Natural killer cell (primary cell): ENCODE data around the gene CLEC16A. TPM values are rescaled to one million over a fixed set of nuclear protein-coding genes. Genes with fewer than 3 reads are reported as not detected.

ENCODE experiments used
- ATAC-seq, 3 donors: fragments of 150-1000 bp in 2 of 3; fragments of 200-7000 bp in 1 of 3; cut with Tn5 transposase; 1 replicate in 1 of 3; 2 replicates in 2 of 3; pipeline ENCODE4 v1.10.0; 2021; ENCODE audit warnings: mild to moderate bottlenecking in 2 of 3, moderate library complexity in 2 of 3
- DNase-seq, 2 donors: peaks; one replicate each; pipeline versions ENCODE4 v3.0.0 to v3.0.0-alpha.2; 2013 to 2021; ENCODE audit warnings: mixed read lengths in 1 of 2
- H3K27ac ChIP-seq: one replicate; pipeline ENCODE4 v1.5.1; 2013; ENCODE audit warnings: mild to moderate bottlenecking, low read length
- H3K27me3 ChIP-seq: one replicate; pipeline ENCODE4 v1.6.1; 2013; ENCODE audit warnings: low read length; ENCODE audit not compliant: control insufficient read depth, insufficient read depth
- H3K36me3 ChIP-seq: one replicate; pipeline ENCODE4 v1.6.1; 2013; ENCODE audit warnings: low read length; ENCODE audit not compliant: control insufficient read depth, insufficient read depth
- H3K4me1 ChIP-seq: one replicate; pipeline ENCODE4 v1.6.1; 2013; ENCODE audit warnings: low read length; ENCODE audit not compliant: control insufficient read depth, insufficient read depth
- H3K4me3 ChIP-seq: one replicate; pipeline ENCODE4 v1.5.1; 2013; ENCODE audit warnings: low read length
- H3K9me3 ChIP-seq: one replicate; pipeline ENCODE4 v1.6.1; 2013; ENCODE audit warnings: low read length; ENCODE audit not compliant: control insufficient read depth, insufficient read depth
- H3K27ac Mint-ChIP-seq, 2 donors: one replicate each; pipeline ENCODE4 v1.8.0; 2022; ENCODE audit warnings: mild to moderate bottlenecking in 2 of 2, mixed read lengths in 2 of 2, moderate library complexity in 1 of 2
- H3K27me3 Mint-ChIP-seq, 2 donors: one replicate each; pipeline ENCODE4 v1.8.0; 2022; ENCODE audit warnings: low read depth in 2 of 2, mixed read lengths in 2 of 2
- H3K36me3 Mint-ChIP-seq: one replicate; pipeline ENCODE4 v1.8.0; 2022; ENCODE audit warnings: mixed read lengths
- H3K4me1 Mint-ChIP-seq, 2 donors: one replicate each; pipeline ENCODE4 v1.8.0; 2022; ENCODE audit warnings: mixed read lengths in 2 of 2
- H3K4me3 Mint-ChIP-seq: one replicate; pipeline ENCODE4 v1.8.0; 2022; ENCODE audit warnings: mild to moderate bottlenecking, moderate library complexity, mixed read lengths
- H3K9me3 Mint-ChIP-seq, 2 donors: one replicate each; pipeline ENCODE4 v1.8.0; 2022; ENCODE audit warnings: mixed read lengths in 2 of 2
- CTCF ChIP-seq: fragments of 200-600 bp; IDR thresholded peaks from one replicate; pipeline ENCODE4 v1.8.0; 2022; ENCODE audit warnings: antibody characterized with exemption
- WGBS: methylation state at CpG from one replicate; pipeline ENCODE4 v1.1.7; 2013; ENCODE audit warnings: missing lambda C conversion rate; ENCODE audit not compliant: insufficient coverage; 5-methylcytosine and 5-hydroxymethylcytosine counted together
- intact Hi-C: fragments of 100-400 bp; cut with micrococcal nuclease; formaldehyde crosslinking; loops from one replicate; pipeline ENCODE4 v1.14.2; 2022
- total RNA-seq, 4 donors: library from RNA; stranded (reverse); fragments of 120-200 nt in 1 of 4; gene quantifications; one replicate each; pipeline versions ENCODE4 v1.2.3 to v1.2.4, GENCODE V29; 2013 to 2022

CLEC16A gene
- total RNA-seq, 3 donors from 2014 or later (not counting 1 experiment from before 2014, with no cell fraction given): 35.9 to 50.5 (median 37.4) TPM

DNA sequence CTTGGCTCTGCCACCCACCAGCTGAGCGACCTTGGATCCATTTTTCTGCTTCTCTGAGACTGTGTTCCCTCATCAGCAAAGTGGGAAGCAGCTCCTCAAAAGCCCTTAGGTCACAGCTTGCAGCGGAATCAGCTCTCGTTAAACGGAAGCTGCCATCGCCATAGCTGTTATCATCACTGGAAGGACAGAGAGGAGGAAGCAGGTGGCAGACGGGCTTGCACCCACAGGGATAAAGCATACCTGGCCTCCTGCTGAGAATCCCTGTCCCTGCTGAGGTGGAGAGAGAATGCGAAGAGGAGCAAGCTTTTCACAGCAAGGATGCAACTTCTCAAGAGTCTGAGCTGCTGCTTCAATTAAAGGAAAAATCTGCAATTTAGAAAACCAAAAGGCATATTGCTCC is 106.6 kb downstream of the CLEC16A start:
- WGBS: 82% methylated on average over 7 of the region's 7 CpGs
- H3K27me3 ChIP-seq: no peaks in the 10 kb centered on the region
- H3K4me3 ChIP-seq: no peak overlapping the region
- peaks cover 17% of the 10 kb centered on the region for H3K36me3 Mint-ChIP-seq
- intact Hi-C loops: loop anchor here (10.0 kb wide), 1 partner anchor 74 kb away; no protein-coding TSS in a partner anchor
- TF ChIP-seq CTCF: no peak
- H3K27ac ChIP-seq: no peak overlapping the region
- H3K4me1 ChIP-seq: peaks cover 44% of the 10 kb centered on the region
- no peaks in the 10 kb centered on the region for H3K9me3 Mint-ChIP-seq
- H3K4me3 Mint-ChIP-seq: no peak overlapping the region
- H3K9me3 ChIP-seq: no peaks in the 10 kb centered on the region
- ATAC-seq: no peak
- peaks cover 38 to 41% of the 10 kb centered on the region in 2 donors for H3K4me1 Mint-ChIP-seq
- no peaks in the 10 kb centered on the region for H3K27me3 Mint-ChIP-seq
- no peak overlapping the region for H3K27ac Mint-ChIP-seq
- DNase-seq: no peak
- H3K36me3 ChIP-seq: peaks cover 18% of the 10 kb centered on the region

- Mint-ChIP-seq H3K27me3 (no peaks in the 10 kb centered on the region), H3K4me1 (peaks cover 43 to 46% of the 10 kb centered on the region in 2 donors), H3K27ac (peak overlapping the region in 1 of 2 donors; percentile 66), H3K36me3 (peaks cover 17% of the 10 kb centered on the region), H3K9me3 (no peaks in the 10 kb centered on the region), H3K4me3 (peak overlapping the region; percentile 69)
- intact Hi-C loops: loop anchor here (10.0 kb wide), 1 partner anchor 73 kb away; no protein-coding TSS in a partner anchor
- H3K9me3 ChIP-seq: no peaks in the 10 kb centered on the region
- TF ChIP-seq CTCF: no peak
- H3K36me3 ChIP-seq: peaks cover 15% of the 10 kb centered on the region
- no peak for DNase-seq
- peaks cover 47% of the 10 kb centered on the region for H3K4me1 ChIP-seq
- 93% methylated on average over 11 of the region's 11 CpGs for WGBS
- no peak overlapping the region for H3K4me3 ChIP-seq
- H3K27ac ChIP-seq: no peak overlapping the region
- ATAC-seq: no peak
- no peaks in the 10 kb centered on the region for H3K27me3 ChIP-seq
These were observed 107.1 kb downstream of the CLEC16A start for GRCh38 chr16:11051430-11051829.

GRCh38 chr16:11051879-11052808 is 107.8 kb downstream of the CLEC16A start:
- Histone ChIP-seq H3K4me1 (peaks cover 47% of the 10 kb centered on the region), H3K27ac (peak overlapping the region; percentile 52), H3K27me3 (no peaks in the 10 kb centered on the region), H3K4me3 (no peak overlapping the region), H3K9me3 (no peaks in the 10 kb centered on the region), H3K36me3 (peaks cover 13% of the 10 kb centered on the region)
- 11% methylated on average over 16 of the region's 17 CpGs for WGBS
- ATAC-seq (peak; percentile 79 to 80 (median 80)), DNase-seq (peak; percentile 26 to 43)
- H3K27me3 Mint-ChIP-seq: no peaks in the 10 kb centered on the region
- intact Hi-C loops: loop anchor here (2.0 to 10.0 kb wide), 2 partner anchors 73 to 205 kb away; partner anchors contain the start of gene SOCS1
- H3K27ac Mint-ChIP-seq: peak overlapping the region; percentile 66 to 84
- peaks cover 17% of the 10 kb centered on the region for H3K36me3 Mint-ChIP-seq
- peak overlapping the region; percentile 69 for H3K4me3 Mint-ChIP-seq
- H3K9me3 Mint-ChIP-seq: no peaks in the 10 kb centered on the region
- H3K4me1 Mint-ChIP-seq: peaks cover 49 to 52% of the 10 kb centered on the region in 2 donors
- TF ChIP-seq CTCF: no peak
